HG03457 (cell line): ENCODE results near the gene POU1F1.
A peak's percentile ranks its signal among the peaks of the same experiment; 100 is the strongest.
"Not testable (repeated sequence)": the region's sequence is repeated elsewhere in the genome, so short reads cannot be mapped to it uniquely, and the experiment has no call there.

ENCODE experiments used
- ATAC-seq: cut with Tn5 transposase; IDR thresholded peaks from one replicate; pipeline ENCODE4 v1.9.1; 2021; ENCODE audit warnings: moderate number of reproducible peaks; ENCODE audit not compliant: unreplicated experiment

Gene POU1F1

GRCh38 chr3:87276484-87276883 is at the start of gene POU1F1:
Gene POU1F1, minus strand, starts transcription at chr3:87276584. Its CDS starts 122 bp downstream, at chr3:87276462.
- ATAC-seq: no peak

DNA sequence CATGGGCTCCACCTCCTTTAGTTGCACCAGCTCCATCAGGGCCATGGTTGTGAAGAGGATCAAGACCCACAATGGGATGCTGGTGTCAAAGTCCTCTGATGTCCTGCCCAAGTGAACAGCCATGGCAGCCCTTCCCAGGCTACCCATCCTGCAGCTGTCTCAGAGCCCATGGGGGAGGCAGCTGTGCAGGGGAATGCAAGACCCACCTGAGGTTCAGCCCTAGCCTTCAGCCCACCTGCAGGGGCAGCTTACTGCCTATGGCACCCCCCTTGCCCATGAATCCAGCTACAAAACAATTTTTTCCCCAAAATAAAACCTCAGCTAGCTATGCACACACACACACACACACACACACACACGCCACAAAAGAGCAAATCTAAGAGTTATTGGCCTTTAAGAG is 48.2 kb upstream of the POU1F1 start:
- no peak for ATAC-seq

DNA sequence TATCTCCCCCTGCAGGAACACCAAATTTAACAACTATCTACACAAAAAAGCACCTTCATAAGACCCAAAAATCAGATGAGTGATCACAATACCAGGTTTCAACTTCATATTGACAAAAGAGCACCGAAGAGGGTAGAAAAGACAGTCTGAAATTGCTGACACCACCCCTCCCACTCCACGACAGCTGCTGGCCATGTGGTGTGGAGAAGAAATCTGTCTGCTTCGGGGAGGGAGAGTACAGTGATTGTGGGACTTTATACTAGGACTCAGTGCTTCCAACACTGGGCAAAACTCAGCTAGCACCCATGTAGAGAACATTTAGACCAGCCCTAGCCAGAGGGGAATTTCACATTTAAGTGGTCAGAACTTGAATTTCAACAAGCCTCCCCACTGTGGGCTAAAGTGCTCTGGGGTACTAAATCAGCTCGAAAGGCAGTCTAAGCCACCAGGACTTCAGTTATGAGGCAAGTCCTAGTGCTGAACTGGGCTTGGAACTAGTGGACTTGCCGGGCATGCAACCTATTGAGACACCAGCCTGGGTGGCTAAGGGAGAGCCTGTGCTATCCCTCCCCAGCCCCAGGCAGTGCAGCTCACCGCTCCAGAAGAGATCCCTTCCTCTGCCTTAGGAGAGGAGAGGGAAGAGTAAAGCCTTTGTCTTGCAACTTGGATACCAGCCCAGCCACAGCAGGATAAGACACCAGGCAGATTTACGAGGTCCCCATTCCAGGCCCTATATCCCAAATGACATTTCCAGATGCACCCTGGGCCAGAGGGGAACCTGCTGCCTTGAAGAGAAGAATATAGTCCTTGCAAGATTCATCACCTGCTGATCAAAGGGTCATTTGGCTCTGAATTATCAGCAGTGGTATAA is 44.6 kb upstream of the POU1F1 start:
- ATAC-seq: no peak

GRCh38 chr3:87318617-87319021 is 42.2 kb upstream of the POU1F1 start:
- no peak for ATAC-seq

GRCh38 chr3:87317779-87318178 is 41.4 kb upstream of the POU1F1 start:
- ATAC-seq: no peak

- no peak for ATAC-seq
Measured at GRCh38 chr3:87313641-87314040, 37.3 kb upstream of the POU1F1 start.

DNA sequence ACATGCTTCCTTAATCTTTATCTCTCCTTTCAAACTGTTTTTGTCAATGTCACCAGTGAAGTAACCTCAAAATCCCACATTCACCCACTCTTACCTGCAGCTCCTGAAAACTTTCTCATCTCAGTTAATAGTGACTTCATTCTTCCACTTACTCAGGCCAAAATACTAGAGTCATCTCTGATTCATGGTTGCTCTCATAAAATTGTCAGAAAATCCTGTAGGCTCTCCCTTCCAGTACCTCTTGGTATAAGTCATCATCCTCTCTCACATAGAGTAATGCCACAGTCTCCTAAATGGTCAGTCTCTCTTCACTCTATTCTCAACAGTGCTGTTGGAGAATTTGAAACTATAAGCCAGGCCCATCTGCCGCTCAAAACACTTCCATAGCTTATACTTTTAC is 34.9 kb upstream of the POU1F1 start:
- ATAC-seq: no peak

- ATAC-seq: no peak
Measured at GRCh38 chr3:87309601-87310000, 33.2 kb upstream of the POU1F1 start.

DNA sequence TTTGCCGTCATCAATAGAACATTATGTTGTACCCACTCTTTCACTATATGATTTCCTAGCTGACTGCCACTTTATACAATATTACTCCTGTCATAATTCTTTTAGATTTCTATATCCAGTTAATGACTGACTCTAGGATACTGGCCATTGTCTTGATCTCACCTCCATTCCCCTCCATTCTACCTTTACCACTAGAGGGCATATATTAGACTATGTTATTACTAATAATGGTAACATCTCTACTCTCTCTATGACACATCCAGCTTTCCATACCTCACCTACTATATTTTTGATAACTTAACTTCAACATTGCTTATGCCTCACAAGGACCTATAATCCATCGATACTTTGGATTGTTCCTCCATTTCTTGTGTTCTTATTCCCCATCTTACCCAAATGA is 31.4 kb upstream of the POU1F1 start:
- ATAC-seq: peak; percentile 73

DNA sequence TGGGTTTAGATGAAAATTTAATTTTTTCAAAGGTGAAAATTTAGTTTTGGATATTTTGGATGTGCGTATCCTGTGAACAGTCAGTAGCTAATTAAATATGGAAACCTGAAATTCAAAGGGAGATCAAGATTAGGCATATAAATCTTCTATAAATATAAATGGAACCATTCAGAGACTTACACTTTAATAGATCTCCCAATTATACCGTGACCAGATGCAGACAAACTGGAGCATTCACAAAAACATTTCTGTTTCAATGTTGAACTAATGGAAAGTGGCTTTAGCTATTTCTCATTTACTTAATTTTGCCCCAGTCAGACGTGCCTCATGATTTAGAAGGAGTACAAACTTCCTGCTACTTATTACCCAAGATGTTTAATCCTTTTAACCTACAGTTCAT is 29.1 kb upstream of the POU1F1 start:
- ATAC-seq: no peak

GRCh38 chr3:87305031-87305430 is 28.6 kb upstream of the POU1F1 start:
- ATAC-seq: not testable (repeated sequence)

DNA sequence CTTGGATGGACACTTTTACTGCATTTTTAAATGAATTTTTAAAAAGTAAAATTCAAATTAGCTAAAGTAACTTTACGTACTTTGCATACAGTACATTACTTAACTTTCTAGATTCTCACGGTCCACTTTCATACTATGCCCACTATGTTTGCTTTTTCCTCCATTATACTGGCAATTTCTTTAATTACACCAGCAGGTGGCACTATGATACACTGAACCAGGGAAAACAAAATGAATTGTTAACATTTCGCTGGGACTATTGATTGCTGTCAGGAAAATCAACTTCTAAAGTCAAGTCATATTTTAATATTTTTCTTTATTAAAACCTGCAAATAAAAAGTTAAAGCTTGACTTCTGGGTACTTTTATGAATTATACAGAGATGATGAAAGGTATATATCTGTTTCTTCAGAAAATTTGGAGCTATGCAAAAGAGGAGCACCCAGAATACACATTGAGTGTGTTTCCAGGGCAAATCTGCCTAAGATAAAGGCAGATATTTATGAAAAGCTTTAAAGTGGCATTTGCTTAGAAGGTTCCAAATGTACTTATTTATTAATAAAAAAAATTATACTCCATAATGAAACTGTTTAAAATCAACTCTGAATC is 21.8 kb upstream of the POU1F1 start:
- ATAC-seq: peak; percentile 66

DNA sequence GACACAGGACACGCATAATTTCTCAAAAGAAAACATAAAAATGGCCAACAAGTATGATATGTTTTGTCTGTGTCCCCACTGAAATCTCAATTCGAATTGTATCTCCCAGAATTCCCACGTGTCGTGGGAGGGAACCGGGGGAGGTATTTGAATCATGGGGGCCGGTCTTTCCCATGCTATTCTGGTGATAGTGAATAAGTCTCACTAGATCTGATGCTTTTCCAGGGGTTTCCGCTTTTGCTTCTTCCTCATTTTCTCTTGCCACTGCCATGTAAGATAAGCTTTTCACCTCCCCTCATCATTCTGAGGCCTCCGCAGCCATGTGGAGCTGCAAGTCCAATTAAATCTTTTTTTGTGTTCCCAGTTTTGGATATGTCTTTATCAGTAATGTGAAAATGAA is 12.1 kb upstream of the POU1F1 start:
- ATAC-seq: no peak

GRCh38 chr3:87287011-87287410 is 10.6 kb upstream of the POU1F1 start:
- ATAC-seq: no peak

- ATAC-seq: peak; percentile 78
Measured at GRCh38 chr3:87272718-87273341, 3.6 kb downstream of the POU1F1 start.

- no peak for ATAC-seq
Measured at GRCh38 chr3:87270908-87271700, 5.3 kb downstream of the POU1F1 start.

- ATAC-seq: no peak
Measured at GRCh38 chr3:87269723-87270122, 6.7 kb downstream of the POU1F1 start.

DNA sequence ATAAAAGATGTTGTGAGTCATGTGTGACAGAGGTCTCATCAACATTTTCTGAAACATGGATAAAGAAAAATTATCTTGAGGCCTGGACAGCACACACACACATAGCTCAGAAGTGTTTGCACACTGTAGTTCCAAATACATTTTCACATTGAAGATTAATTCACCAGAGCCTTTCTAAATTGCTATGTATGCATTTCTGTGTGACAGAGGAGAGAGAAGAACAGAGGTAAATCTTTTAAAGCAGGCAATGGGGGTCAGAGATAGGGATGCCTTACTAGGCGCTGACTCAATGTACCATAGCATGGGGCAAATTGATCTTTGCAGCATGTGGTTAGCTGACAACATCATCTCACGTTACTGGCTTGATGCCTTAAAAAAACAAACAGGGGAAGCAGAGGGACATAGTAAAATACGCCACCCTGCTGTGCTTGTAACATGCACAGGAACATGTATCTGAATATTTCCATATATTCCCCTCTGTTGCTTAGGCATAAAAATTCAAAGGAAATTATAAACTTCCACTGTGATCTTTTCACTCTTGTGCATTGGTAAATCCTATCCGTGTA is 7.7 kb downstream of the POU1F1 start:
- no peak for ATAC-seq

DNA sequence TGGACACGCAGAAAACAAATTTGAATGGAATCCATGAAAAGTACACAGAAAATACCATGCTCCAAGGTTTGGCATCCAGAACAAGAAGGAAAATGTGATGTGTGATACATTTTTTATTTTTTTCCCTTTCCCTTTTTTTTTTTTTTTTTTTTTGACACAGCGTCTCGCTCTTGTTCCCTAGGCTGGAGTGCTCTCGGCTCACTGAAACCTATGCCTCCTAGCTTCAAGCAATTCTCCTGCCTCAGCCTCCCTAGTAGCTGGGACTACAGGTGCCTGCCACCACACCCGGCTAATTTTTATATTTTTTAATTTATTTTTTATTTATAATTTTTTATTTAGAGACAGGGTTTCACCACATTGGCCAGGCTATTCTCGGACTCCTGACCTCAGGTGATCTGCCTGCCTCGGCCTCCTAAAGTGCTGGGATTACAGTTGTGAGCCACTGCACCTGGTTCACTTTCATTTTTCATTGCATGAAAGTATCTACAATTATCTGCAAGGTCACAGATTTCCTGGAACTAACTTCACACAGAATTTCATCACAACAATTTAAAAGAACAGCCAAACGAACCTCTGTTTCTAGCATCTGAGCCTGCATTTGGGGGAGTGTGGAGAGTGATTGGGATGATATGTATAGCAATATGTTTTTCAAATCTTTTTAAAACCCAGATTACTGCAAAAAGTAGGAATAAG is 8.3 kb downstream of the POU1F1 start:
- no peak for ATAC-seq

- ATAC-seq: no peak
Measured at GRCh38 chr3:87261925-87262324, 14.5 kb downstream of the POU1F1 start.
